SW480 (cell line): ENCODE data around the gene TMEM38B.
A peak's percentile ranks its signal among the peaks of the same experiment; 100 is the strongest.

Experiments
- DNase-seq: peaks from one replicate; pipeline ENCODE4 v3.0.0-alpha.2; 2016; ENCODE audit warnings: low spot score

The TMEM38B gene, protein sequence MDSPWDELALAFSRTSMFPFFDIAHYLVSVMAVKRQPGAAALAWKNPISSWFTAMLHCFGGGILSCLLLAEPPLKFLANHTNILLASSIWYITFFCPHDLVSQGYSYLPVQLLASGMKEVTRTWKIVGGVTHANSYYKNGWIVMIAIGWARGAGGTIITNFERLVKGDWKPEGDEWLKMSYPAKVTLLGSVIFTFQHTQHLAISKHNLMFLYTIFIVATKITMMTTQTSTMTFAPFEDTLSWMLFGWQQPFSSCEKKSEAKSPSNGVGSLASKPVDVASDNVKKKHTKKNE

DNA sequence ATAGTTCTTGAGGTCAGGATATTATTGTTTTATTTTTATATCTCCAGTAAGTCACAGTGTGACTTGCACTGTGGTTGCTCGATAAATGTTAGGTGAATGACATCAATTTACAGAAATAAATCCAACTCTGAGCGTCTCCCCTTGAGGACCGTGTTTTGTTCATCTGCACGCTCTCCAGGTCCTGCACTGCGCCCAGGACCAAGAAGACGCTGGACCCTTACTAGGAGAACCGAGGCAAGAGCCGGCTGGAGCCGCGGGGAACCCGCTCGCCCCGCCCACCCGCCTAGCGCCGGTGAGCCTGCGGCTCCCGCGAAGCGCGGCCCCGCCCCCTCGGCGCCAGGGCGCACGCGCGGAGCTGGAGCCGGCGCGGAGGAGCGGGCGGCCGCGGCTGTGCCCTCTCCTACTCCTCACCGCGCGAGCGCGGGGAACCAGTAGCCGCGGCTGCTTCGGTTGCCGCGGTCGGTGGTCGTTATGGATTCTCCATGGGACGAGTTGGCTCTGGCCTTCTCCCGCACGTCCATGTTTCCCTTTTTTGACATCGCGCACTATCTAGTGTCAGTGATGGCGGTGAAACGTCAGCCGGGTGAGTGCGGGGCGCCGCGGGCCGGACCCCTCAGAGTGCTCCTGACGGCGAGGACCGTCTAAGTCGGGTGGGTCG is at the start of gene TMEM38B:
TSS of gene TMEM38B (plus strand) at position 352 of the 658 bp plus-strand sequence. CDS start at position 472, 120 bp downstream.
- peak; percentile 79 for DNase-seq

GRCh38 chr9:105646879-105647594 is 47.3 kb upstream of the TMEM38B start:
- DNase-seq = no peak

DNA sequence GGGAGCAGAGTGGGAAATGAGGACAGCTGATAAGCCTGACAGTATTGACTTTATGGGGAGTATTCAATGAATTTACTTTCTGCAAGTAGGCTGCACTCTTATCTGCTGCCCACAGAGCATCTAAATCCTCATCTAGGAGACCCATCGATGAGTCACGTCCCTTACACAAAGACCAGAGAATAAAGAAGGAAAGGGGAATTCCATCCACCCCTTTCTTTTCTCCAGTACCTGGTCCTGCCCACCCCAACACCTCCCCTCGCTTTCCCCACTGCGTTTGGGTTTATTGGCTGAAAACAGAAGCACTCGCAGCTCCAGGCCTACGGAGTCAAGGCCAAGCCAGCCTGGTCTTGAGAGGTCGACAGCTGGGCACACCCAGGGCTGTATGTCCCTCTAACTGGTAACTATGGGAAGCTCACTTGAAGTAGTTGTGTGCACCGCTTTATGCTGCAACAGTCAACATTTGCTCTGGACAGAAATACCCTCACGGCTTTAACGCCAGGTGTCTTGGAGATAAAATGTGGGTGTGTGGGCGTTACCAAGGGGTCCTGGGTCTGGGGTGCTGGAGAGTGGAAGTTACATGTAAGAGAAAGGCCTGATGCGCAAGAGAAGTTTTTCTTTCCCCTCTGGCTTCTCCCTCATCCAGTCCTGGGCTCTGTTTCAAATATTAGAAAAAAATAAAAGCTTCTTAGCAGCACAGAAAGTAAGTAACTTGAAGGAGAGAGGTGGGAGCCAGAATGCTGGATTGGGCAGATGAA is 46.6 kb upstream of the TMEM38B start:
- no peak for DNase-seq

- no peak for DNase-seq
Observed at GRCh38 chr9:105651806-105652205, 42.5 kb upstream of the TMEM38B start.

DNA sequence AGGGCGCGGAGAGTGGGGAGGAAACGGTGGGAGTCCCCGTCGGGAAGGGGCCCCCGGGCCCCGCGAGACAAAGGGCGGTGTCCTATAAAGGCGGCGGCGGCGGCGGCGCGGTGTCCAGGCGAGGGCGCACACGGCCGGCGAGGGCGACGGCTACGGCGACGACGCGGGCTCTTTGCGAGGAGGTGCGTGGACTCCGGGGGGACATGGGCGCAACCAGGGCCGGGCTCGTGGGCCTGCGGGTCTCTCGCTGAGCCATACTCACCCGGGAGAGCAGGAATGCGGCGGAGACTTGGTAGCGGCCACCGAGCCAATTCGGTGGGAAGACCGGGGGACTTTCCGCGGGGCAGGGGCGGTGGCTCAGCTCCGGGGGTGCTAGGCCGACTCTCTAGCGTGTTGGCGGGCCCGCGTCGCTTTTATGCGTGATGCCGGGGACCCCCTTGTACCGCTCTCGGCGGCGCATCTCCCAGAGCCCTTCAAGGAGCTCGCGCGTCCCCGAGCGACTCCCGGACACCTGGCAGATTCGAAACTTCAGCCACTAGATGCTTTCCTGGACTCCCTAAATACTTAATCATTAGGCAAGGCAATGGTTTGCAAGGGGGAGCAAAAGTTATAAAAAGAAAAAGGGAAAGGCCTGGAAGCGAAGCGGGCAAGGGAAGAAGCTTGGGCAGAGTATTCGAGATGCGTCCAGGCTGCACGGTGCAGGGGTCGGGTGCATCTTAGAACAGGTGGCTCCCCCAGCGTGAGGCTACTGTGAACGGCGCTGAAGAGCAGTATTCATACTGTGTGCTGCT is 38.0 kb upstream of the TMEM38B start:
- DNase-seq = peak; percentile 35

GRCh38 chr9:105658351-105658750 is 36.0 kb upstream of the TMEM38B start:
- DNase-seq = no peak

DNA sequence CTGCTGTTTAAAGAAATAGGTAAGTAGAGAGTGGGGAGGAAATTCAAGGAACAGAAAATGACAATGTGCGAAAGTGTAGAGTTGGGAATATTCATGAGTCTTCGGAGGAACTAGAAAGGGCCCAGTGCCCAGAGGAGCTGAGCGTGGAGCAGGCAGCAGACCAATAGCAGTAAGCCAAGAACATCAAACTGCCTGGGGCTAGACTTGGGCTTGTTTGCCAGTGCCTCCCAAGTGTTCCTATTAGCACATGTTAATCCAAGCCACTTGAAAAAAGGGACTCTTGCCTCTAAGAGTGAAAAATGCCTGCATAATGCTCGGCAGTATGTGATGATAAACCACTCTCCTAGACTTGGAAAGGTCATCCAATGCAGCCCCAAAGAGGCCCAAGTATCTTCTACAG is 33.3 kb upstream of the TMEM38B start:
- no peak for DNase-seq

DNA sequence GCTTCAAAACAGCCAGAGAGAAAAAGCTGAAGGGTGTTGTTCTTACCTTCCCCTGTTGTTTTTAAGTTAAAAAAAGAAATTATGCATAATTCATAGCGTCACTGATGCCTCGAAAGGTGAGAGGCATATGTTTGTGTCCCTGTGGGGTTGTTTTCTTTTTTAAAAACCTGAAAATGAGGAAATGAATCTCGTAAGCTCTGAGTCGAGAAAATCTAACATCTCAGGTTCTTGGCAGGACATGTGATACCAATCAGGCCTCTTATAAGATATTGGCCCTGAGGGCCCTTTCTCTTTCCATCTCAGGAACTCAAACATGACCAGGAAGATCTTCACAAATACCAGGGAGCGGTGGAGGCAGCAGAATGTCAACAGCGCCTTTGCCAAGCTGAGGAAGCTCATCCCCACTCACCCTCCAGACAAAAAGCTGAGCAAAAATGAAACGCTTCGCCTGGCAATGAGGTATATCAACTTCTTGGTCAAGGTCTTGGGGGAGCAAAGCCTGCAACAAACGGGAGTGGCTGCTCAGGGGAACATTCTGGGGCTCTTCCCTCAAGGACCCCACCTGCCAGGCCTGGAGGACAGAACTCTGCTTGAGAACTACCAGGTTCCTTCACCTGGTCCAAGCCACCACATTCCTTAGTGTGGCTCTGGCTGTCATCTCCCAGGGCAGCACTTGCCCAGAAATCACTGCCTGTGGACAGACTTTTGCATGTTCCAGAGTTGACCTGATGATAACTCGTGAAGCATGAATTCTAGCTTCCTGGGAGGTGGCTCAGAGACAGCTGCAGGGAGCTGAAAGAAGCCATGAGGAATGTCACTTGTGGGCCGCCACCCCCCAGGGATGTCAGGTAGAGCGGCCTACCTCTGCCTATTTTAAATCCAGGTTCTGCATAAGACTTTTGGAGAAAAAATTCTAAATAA is 31.9 kb upstream of the TMEM38B start, which contains the start of gene TAL2:
TSS of gene TAL2 (plus strand) at position 274 of the 921 bp plus-strand sequence. CDS start at position 314, 40 bp downstream.
- no peak for DNase-seq

DNA sequence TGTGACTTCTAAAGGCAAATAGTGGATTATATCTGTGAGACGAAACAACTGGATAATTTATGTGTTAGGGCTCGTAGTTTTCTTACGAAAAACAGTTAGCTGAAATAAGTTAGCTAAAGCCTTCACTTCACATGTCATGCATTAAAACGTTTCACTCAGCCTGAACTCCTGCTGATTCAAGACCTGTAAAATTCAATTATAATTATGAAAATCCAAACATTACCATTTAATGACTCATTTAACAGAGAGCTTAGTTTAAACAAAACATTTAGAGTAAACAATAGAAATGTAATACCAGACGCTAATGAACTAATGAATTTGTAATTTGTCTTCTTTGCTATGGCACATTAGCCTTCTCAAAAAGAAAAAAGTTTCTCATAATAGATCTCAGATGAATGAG is 30.4 kb upstream of the TMEM38B start:
- DNase-seq = no peak

- no peak for DNase-seq
Observed at GRCh38 chr9:105667867-105668266, 26.5 kb upstream of the TMEM38B start.

DNA sequence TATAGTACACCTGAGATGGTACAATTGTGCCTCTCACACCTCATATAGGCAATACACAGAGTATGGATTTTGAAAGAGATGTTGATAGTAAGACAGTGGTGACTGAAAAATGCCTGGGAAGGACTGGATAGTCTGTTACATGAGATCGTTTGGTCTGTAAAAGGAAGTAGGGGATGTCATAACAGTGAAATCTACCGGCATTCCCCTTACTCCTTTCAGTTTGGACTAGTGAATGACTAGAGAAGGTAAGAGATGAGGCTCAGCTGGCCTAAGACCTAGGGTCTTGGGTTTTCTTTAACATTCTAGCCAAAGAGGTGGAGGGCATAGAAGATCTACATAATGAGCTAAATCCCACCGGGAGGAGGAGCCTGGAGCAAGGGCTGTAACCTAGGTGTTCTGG is 24.0 kb upstream of the TMEM38B start:
- no peak for DNase-seq

DNA sequence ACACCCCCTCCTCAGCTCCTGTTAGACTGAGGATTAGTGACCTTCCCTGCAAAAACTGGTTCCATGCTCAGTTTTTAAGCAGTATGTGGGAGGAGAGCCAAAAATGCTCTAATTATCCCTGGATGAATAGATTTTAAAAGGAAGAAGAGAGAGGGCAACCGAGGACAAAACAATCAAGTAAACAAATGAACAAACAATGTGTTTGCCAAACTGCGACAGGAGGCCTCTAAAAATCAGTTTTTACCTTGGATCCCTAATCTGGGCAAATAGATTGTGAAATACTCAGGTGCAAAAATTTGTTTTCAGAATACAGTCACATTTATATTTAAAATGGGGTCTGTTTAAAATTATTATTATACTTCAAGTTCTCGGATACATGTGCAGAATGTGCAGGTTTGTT is 23.6 kb upstream of the TMEM38B start:
- DNase-seq = no peak

- DNase-seq = no peak
Observed at GRCh38 chr9:105672711-105673234, 21.6 kb upstream of the TMEM38B start.

GRCh38 chr9:105673850-105674387 is 20.4 kb upstream of the TMEM38B start:
- DNase-seq = no peak

GRCh38 chr9:105676351-105676923 is 17.9 kb upstream of the TMEM38B start:
- DNase-seq = no peak

- DNase-seq = no peak
Observed at GRCh38 chr9:105678163-105678562, 16.2 kb upstream of the TMEM38B start.

DNA sequence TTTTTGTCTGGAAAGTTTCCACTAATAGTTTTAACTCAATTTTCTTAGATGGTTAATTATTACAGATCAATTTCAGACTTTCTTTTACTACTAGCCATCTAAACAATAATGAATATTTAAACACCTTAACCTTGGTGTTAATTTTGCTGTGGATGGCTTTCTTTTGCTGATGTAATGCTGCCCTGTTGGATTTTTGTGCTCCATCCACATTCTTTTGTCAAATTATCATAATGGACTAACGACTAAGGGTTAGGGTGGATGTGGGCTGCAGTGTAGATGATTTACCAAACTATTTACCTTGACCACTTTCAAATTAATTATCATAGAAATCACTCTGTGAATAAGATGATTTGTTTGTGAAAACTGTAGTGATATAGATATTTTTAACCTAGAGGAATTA is 15.6 kb upstream of the TMEM38B start:
- DNase-seq = no peak

- DNase-seq = no peak
Observed at GRCh38 chr9:105679257-105680022, 14.9 kb upstream of the TMEM38B start.

GRCh38 chr9:105681313-105681712 is 13.0 kb upstream of the TMEM38B start:
- DNase-seq = no peak
